MCF 10A (cell line): ENCODE data around the gene NR1D2. TPM values are rescaled to one million over a fixed set of nuclear protein-coding genes. Genes with fewer than 3 reads are reported as not detected.

Experiments used
- BruUV-seq: library from RNA; stranded (reverse); fragments of 400-500 nt; replicated peaks from 2 replicates; lab custom pipeline; 2021; lab: Mats Ljungman, UMichigan
- CTCF ChIA-PET: fragments of 300-600 bp; sonication (Branson Sonifier 250); formaldehyde crosslinking; extraction: SDS; loops from one replicate; lab custom pipeline; 2021; ENCODE audit warnings: antibody characterized with exemption, inconsistent platforms; lab: Yijun Ruan, JAX
- POLR2A ChIA-PET: fragments of 300-600, 350-650 bp; sonication (Branson Sonifier 250); formaldehyde crosslinking; extraction: SDS; loops from one replicate; lab custom pipeline; 2020; ENCODE audit warnings: antibody characterized with exemption, inconsistent platforms; lab: Yijun Ruan, JAX
- DNase-seq: peaks from one replicate; pipeline ENCODE4 v3.0.0-alpha.2; 2018; ENCODE audit not compliant: unreplicated experiment
- H3K27ac Mint-ChIP-seq: one replicate; pipeline ENCODE4 v1.8.0; 2022; ENCODE audit warnings: mild to moderate bottlenecking, low read depth, mixed read lengths; ENCODE audit not compliant: unreplicated experiment
- H3K27me3 Mint-ChIP-seq: one replicate; pipeline ENCODE4 v1.8.0; 2022; ENCODE audit warnings: mixed read lengths; ENCODE audit not compliant: insufficient read depth, unreplicated experiment
- H3K36me3 Mint-ChIP-seq: one replicate; pipeline ENCODE4 v1.8.0; 2022; ENCODE audit warnings: mild to moderate bottlenecking, moderate library complexity, mixed read lengths; ENCODE audit not compliant: insufficient read depth, unreplicated experiment
- H3K4me1 Mint-ChIP-seq: one replicate; pipeline ENCODE4 v1.8.0; 2022; ENCODE audit warnings: mixed read lengths; ENCODE audit not compliant: insufficient read depth, unreplicated experiment
- H3K4me3 Mint-ChIP-seq: one replicate; pipeline ENCODE4 v1.8.0; 2022; ENCODE audit warnings: mild to moderate bottlenecking, moderate library complexity, mixed read lengths; ENCODE audit not compliant: unreplicated experiment
- H3K9me3 Mint-ChIP-seq: one replicate; pipeline ENCODE4 v1.8.0; 2022; ENCODE audit warnings: mixed read lengths; ENCODE audit not compliant: unreplicated experiment
- intact Hi-C: fragments of 100-400 bp; cut with micrococcal nuclease; formaldehyde crosslinking; loops from 2 replicates; pipeline ENCODE4 v1.14.1; 2022
- total RNA-seq: library from RNA; stranded (reverse); gene quantifications from 2 replicates; pipeline ENCODE4 v1.2.3, GENCODE V29; 2022
- TF ChIP-seq, protein P1 (sequence below): fragments of 200-600 bp; IDR thresholded peaks from one replicate; pipeline ENCODE4 v1.8.0; 2022; ENCODE audit warnings: antibody characterized with exemption, mild to moderate bottlenecking; ENCODE audit not compliant: unreplicated experiment

NR1D2 gene
- total RNA-seq, 1 experiment from 2014 or later: 19.4 TPM

DNA sequence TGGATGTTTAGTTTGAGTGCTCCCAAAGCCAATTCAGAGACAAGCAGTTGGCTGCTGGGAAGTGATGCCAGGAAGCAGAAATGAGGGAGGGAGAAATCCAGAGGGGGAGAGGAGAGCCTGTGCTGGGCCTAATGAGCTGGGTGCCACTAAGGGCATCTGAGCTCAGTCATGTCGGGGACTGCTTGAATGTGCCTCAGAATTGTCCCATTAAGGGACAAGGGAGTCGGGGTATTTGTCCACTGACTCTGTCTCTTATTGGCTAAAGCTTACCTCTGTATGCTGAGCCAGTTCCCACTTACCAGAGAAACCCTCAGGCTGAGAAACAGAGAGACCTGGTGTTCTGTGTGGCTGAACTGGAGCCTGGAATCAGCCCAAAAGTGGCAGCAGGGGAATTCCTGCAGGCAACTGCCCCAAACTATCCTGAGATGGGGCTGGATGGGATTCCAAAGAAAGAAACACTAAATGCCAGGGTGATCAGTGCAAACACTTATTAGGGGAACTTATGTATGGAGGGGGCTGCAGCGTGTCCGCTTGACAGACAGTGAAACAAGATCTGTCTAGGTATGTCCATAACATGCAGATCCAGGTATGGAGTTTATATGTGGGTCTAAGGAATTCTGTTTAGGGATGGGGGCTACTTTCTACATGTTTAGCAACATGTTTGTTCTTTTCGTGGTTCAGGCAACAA is 48.6 kb downstream of the NR1D2 start:
- no peaks in the 10 kb centered on the region for H3K9me3 Mint-ChIP-seq
- intact Hi-C loops: loop anchor here (5.0 to 10.0 kb wide), 2 partner anchors 76 to 91 kb away; partner anchors contain the start of genes NKIRAS1 and RPL15
- no peaks in the 10 kb centered on the region for H3K4me1 Mint-ChIP-seq
- H3K4me3 Mint-ChIP-seq: no peak overlapping the region
- H3K27me3 Mint-ChIP-seq: no peaks in the 10 kb centered on the region
- ChIA-PET CTCF (interaction anchor here (0.6 to 2.9 kb wide), 2 partner anchors 689 to 817 kb away, joined by 3 to 12 read pairs; no protein-coding TSS in a partner anchor), POLR2A (interaction anchor here (1.8 kb wide), 1 partner anchor 47 kb away, joined by 5 read pairs; no protein-coding TSS in a partner anchor)
- DNase-seq: no peak
- no peak overlapping the region for H3K27ac Mint-ChIP-seq
- TF ChIP-seq, protein P1, sequence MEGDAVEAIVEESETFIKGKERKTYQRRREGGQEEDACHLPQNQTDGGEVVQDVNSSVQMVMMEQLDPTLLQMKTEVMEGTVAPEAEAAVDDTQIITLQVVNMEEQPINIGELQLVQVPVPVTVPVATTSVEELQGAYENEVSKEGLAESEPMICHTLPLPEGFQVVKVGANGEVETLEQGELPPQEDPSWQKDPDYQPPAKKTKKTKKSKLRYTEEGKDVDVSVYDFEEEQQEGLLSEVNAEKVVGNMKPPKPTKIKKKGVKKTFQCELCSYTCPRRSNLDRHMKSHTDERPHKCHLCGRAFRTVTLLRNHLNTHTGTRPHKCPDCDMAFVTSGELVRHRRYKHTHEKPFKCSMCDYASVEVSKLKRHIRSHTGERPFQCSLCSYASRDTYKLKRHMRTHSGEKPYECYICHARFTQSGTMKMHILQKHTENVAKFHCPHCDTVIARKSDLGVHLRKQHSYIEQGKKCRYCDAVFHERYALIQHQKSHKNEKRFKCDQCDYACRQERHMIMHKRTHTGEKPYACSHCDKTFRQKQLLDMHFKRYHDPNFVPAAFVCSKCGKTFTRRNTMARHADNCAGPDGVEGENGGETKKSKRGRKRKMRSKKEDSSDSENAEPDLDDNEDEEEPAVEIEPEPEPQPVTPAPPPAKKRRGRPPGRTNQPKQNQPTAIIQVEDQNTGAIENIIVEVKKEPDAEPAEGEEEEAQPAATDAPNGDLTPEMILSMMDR: no peak
- H3K36me3 Mint-ChIP-seq: peaks cover 6% of the 10 kb centered on the region
- BruUV-seq: no TSS peak

DNA sequence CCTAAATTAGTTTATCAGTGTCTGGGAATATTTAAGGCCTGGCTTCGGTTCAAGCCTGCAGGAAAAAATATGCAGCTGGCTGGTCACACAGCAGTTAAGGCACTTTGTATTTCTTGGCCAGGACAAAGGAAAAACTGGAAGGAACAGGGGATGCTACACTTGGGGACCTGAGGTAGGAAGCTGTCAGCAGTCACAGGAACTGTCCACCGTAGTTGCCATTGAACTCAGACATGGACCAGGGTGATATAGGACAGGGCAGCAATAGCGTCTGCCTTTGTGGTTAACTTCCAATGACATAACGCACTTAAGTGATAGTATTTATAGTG is 49.1 kb downstream of the NR1D2 start:
- intact Hi-C loops: loop anchor here (5.0 to 10.0 kb wide), 2 partner anchors 77 to 91 kb away; partner anchors contain the start of genes NKIRAS1 and RPL15
- peaks cover 3% of the 10 kb centered on the region for H3K4me1 Mint-ChIP-seq
- POLR2A ChIA-PET: no interaction called here

DNA sequence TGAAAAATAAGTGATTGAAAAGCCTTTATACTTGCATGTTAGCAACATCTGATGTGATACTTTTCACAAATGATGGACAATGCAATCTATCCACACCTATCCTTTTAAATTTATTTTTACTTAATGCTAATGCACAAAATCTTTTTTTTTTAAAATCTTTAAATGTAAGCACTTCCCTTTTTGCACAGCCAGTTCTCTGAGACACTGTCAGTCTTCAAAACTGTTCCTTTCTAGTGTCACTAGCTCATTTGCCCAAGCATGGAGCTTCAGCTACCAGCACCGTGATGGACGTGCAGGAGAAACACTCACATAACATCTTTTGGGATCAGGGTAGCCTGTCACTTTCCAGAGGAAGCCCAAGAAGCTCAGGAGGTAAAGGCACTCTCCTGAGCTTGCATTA is 50.1 kb downstream of the NR1D2 start:
- Mint-ChIP-seq H3K9me3 (no peaks in the 10 kb centered on the region), H3K4me3 (no peak overlapping the region), H3K27ac (no peak overlapping the region), H3K27me3 (no peaks in the 10 kb centered on the region), H3K4me1 (peaks cover 5% of the 10 kb centered on the region), H3K36me3 (peaks cover 6% of the 10 kb centered on the region)
- intact Hi-C loops: loop anchor here (5.0 to 10.0 kb wide), 2 partner anchors 90 to 192 kb away; no protein-coding TSS in a partner anchor
- POLR2A ChIA-PET: interaction anchor here (0.6 to 1.5 kb wide), 2 partner anchors 79 to 764 kb away, joined by 3 to 5 read pairs; partner anchors contain the start of genes NKIRAS1 and RPL15
- DNase-seq: no peak
- TF ChIP-seq, protein P1: no peak
- CTCF ChIA-PET: interaction anchor here (0.6 to 7.6 kb wide), 7 partner anchors 26 to 1598 kb away, joined by 3 to 87 read pairs (median 3); no protein-coding TSS in a partner anchor
- no TSS peak for BruUV-seq

More for the DNA sequence above, 49.1 kb downstream of the NR1D2 start:
- no TSS peak for BruUV-seq
- Mint-ChIP-seq H3K27me3 (no peaks in the 10 kb centered on the region), H3K4me3 (no peak overlapping the region), H3K36me3 (peaks cover 6% of the 10 kb centered on the region), H3K27ac (no peak overlapping the region), H3K9me3 (no peaks in the 10 kb centered on the region)
- DNase-seq: no peak
- TF ChIP-seq, protein P1: no peak
- CTCF ChIA-PET: interaction anchor here (2.9 kb wide), 1 partner anchor 689 kb away, joined by 12 read pairs; no protein-coding TSS in a partner anchor

GRCh38 chr3:23996095-23996524 is 51.0 kb downstream of the NR1D2 start:
- no TSS peak for BruUV-seq
- no peak overlapping the region for H3K4me3 Mint-ChIP-seq
- H3K4me1 Mint-ChIP-seq: peaks cover 5% of the 10 kb centered on the region
- ChIA-PET CTCF (interaction anchor here (0.6 to 7.6 kb wide), 10 partner anchors 15 to 1597 kb away, joined by 3 to 87 read pairs (median 3); no protein-coding TSS in a partner anchor), POLR2A (interaction anchor here (0.7 to 1.5 kb wide), 2 partner anchors 79 to 235 kb away, joined by 3 to 5 read pairs; partner anchors contain the start of genes NKIRAS1 and RPL15)
- intact Hi-C loops: loop anchor here (5.0 to 10.0 kb wide), 2 partner anchors 89 to 191 kb away; no protein-coding TSS in a partner anchor
- no peak for DNase-seq
- peaks cover 6% of the 10 kb centered on the region for H3K36me3 Mint-ChIP-seq
- TF ChIP-seq, protein P1: no peak
- no peaks in the 10 kb centered on the region for H3K27me3 Mint-ChIP-seq
- H3K27ac Mint-ChIP-seq: no peak overlapping the region
- H3K9me3 Mint-ChIP-seq: no peaks in the 10 kb centered on the region
